ENCODE data around the gene TPSG1.

TPSG1 gene

DNA sequence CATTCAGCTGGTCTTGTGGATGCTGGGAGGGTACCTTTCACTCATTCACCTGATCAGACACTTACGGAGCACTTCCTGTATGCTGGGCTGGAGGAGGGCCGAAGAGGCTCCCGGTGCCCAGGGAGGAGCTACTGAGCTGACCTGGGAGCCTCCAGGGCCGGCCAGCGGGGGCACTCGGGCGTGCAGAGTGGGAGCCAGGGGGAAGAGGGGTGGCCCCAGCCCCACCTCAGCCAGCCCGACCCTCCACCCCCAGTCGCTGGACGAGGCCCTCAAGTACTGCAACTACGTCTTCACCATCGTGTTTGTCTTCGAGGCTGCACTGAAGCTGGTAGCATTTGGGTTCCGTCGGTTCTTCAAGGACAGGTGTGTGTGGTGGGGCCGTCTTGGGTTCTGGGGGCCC, 10.3 kb downstream of the TPSG1 start:
- Mint-ChIP-seq H3K4me1 (no peaks in the 10 kb centered on the region), H3K4me3 (no peak overlapping the region), H3K27ac (no peak overlapping the region), H3K9me3 (no peaks in the 10 kb centered on the region), H3K36me3 (no peaks in the 10 kb centered on the region), H3K27me3 (no peaks in the 10 kb centered on the region)

DNA sequence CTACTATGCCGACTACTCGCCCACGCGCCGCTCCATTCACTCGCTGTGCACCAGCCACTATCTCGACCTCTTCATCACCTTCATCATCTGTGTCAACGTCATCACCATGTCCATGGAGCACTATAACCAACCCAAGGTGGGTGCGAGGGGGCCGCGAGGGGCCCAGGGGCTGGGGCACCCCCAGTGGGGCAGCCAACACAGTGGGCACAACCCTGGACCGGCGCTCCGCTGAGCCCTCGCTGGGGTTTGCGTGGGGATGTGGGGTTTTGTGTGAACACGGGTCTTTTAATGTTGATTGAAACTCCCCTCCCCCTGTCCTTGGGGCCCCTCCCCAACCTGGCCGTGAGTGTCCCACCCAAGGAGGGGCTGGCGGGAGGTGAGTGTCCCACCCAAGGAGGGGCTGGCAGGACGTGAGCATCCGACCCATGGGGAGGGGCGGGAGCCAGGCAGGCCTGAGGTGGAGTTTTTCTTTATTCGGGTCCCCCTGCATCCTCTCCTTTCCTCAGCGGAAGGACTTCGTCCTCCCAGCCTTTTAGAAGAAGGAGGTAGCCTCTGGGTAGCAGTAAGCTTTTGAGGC, 11.2 kb downstream of the TPSG1 start:
- no peaks in the 10 kb centered on the region for H3K9me3 Mint-ChIP-seq
- no peaks in the 10 kb centered on the region for H3K36me3 Mint-ChIP-seq
- no peaks in the 10 kb centered on the region for H3K27me3 Mint-ChIP-seq
- no peak overlapping the region for H3K4me3 Mint-ChIP-seq
- no peaks in the 10 kb centered on the region for H3K4me1 Mint-ChIP-seq
- no peak overlapping the region for H3K27ac Mint-ChIP-seq

DNA sequence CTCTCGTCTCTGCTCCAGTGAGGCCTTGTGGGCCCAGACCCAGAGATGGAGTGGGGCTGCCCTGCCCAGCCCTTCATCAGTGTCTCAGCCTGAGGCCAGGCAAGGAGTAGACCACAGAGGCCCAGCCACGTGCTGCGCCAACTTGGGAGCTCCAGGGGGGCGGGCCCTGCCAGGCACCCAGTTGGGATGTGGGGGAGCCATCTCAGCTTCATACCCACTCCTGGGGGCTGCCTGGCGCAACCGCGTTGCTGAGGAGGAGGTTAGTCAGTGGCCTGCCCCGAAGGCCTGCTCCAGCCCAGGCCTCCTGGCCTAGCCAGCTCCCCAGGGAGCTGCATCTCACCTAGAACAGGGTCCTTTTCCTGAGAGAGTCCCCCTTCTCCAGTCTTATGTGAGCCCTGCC, 11.8 kb downstream of the TPSG1 start:
- H3K4me1 Mint-ChIP-seq = no peaks in the 10 kb centered on the region
- no peak overlapping the region for H3K27ac Mint-ChIP-seq
- no peaks in the 10 kb centered on the region for H3K36me3 Mint-ChIP-seq
- H3K27me3 Mint-ChIP-seq = no peaks in the 10 kb centered on the region
- H3K4me3 Mint-ChIP-seq = no peak overlapping the region
- H3K9me3 Mint-ChIP-seq = no peaks in the 10 kb centered on the region

DNA sequence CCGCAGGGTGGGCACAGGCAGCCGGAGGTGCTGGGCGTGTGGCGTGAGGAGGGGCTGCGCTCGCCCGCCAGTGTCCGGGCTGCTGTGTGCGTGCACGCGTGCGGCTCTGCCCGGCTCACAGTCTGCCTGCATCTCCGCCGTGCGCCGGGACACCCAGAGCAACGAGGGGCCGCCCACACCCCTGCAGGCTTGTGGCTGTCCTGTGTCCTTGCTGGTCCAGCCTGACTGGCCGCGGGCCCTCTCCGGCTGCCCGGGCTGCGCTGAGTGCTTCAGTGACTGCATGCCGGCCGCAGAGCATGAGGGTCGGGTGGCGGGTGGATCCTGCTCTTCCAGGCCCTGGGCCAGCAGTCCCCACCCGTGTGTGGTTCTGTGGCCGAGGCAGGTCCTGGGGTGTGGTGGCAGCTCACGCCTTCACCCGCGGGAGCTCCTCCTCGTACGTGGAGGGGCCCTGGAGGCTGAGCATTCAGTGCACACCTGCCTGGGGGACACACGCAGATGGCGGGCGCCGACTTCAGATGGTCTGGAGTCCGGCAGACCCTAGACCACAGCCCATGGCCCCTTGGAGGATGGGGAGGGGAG, 12.4 kb downstream of the TPSG1 start:
- Mint-ChIP-seq H3K27ac (no peak overlapping the region), H3K36me3 (no peaks in the 10 kb centered on the region), H3K9me3 (no peaks in the 10 kb centered on the region), H3K4me3 (no peak overlapping the region), H3K4me1 (no peaks in the 10 kb centered on the region), H3K27me3 (no peaks in the 10 kb centered on the region)

DNA sequence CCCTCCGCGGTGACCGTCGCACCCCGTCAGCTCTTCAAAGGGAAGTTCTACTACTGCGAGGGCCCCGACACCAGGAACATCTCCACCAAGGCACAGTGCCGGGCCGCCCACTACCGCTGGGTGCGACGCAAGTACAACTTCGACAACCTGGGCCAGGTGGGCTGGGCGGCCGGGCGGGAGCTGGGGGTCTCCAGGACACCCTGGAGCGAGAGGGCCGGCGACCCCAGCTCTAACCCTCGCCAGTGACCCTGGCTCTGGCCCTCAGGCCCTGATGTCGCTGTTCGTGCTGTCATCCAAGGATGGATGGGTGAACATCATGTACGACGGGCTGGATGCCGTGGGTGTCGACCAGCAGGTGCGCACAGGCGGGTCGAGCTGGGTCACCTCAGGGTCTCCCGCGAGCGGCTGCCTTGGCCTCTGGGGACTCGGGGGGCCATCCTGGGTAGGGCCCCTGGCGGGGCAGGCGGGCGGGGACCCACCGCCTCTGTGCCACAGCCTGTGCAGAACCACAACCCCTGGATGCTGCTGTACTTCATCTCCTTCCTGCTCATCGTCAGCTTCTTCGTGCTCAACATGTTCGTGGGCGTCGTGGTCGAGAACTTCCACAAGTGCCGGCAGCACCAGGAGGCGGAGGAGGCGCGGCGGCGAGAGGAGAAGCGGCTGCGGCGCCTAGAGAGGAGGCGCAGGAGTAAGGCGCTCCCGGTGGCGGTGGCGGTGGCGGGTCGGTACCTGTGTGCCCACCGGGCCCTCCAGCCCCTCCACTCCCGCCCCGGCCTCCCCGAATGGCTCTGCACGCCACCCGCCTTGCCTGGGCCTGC, 13.4 kb downstream of the TPSG1 start:
- no peak overlapping the region for H3K4me3 Mint-ChIP-seq
- no peaks in the 10 kb centered on the region for H3K27me3 Mint-ChIP-seq
- H3K9me3 Mint-ChIP-seq = no peaks in the 10 kb centered on the region
- no peaks in the 10 kb centered on the region for H3K4me1 Mint-ChIP-seq
- H3K27ac Mint-ChIP-seq = no peak overlapping the region
- no peaks in the 10 kb centered on the region for H3K36me3 Mint-ChIP-seq

DNA sequence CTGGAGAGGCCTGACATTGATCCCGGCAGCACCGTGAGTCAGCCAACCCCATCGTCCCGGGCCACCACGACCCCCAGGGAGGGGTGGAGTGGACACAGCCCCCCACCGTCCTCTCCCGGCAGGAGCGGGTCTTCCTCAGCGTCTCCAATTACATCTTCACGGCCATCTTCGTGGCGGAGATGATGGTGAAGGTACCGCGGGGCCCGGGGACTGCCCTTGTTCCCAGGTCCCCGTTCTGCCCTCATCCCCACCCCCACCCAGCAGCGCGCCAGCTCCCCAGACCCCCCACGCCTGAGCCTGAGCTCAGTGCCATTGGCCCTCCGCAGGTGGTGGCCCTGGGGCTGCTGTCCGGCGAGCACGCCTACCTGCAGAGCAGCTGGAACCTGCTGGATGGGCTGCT, 14.6 kb downstream of the TPSG1 start:
- Mint-ChIP-seq H3K4me3 (no peak overlapping the region), H3K4me1 (no peaks in the 10 kb centered on the region), H3K27me3 (no peaks in the 10 kb centered on the region), H3K9me3 (no peaks in the 10 kb centered on the region), H3K36me3 (no peaks in the 10 kb centered on the region), H3K27ac (no peak overlapping the region)

DNA sequence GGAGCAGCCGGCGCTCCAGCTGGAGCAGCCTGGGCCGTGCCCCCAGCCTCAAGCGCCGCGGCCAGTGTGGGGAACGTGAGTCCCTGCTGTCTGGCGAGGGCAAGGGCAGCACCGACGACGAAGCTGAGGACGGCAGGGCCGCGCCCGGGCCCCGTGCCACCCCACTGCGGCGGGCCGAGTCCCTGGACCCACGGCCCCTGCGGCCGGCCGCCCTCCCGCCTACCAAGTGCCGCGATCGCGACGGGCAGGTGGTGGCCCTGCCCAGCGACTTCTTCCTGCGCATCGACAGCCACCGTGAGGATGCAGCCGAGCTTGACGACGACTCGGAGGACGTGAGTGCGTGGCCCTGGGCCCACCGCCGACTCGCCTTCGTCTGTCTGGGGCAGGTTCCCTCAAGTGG, 16.0 kb downstream of the TPSG1 start:
- Mint-ChIP-seq H3K4me3 (no peak overlapping the region), H3K36me3 (no peaks in the 10 kb centered on the region), H3K4me1 (no peaks in the 10 kb centered on the region), H3K9me3 (no peaks in the 10 kb centered on the region), H3K27ac (no peak overlapping the region), H3K27me3 (no peaks in the 10 kb centered on the region)

DNA sequence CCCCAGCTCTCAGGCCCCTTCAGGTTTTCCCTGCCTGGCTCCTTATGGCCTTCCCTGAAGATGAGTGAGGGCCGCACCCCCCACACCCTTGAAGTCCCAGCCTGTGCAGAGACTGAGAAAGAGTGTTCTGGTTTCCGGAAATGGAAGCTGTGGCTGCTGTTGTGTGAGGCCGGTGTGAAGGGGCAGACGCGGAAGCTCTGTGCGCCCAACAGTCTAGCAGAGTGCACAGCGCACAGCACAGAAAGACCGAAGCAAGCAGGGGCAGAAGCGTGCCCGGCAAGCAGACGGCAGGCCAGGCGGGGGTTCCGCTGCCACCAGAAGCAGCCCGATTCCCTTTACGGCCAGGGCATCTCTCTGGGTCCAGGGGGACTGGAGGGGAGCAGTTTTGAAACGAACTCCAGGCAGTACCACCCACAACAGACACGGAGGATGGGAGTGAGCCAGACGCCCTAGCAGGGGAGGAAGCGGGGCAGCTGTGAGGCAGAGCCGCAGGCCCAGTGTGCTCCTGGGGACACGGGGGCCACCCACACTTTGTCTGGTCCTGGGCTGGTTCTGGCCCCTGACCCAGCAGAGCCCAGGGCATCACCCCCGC, 16.7 kb downstream of the TPSG1 start:
- no peaks in the 10 kb centered on the region for H3K4me1 Mint-ChIP-seq
- H3K27ac Mint-ChIP-seq = peak overlapping the region; percentile 65
- H3K4me3 Mint-ChIP-seq = peak overlapping the region; percentile 60
- H3K27me3 Mint-ChIP-seq = no peaks in the 10 kb centered on the region
- no peaks in the 10 kb centered on the region for H3K9me3 Mint-ChIP-seq
- H3K36me3 Mint-ChIP-seq = no peaks in the 10 kb centered on the region

DNA sequence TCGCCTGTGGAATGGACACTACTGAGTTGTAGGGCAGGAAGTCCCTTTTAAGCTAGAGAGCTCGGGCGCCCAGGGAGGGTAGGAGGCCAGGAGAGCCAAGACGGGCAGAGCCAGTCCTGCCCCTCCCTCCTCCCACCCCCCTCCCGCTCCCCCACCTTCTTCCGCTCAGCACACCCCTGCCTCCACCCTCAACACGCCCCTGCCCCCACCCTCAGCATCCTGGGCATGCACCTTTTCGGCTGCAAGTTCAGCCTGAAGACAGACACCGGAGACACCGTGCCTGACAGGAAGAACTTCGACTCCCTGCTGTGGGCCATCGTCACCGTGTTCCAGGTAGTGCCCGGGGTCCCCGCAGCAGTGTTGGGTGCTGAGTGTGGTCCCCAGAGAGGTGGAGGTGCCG, 18.3 kb downstream of the TPSG1 start:
- H3K4me3 Mint-ChIP-seq = no peak overlapping the region
- no peaks in the 10 kb centered on the region for H3K27me3 Mint-ChIP-seq

DNA sequence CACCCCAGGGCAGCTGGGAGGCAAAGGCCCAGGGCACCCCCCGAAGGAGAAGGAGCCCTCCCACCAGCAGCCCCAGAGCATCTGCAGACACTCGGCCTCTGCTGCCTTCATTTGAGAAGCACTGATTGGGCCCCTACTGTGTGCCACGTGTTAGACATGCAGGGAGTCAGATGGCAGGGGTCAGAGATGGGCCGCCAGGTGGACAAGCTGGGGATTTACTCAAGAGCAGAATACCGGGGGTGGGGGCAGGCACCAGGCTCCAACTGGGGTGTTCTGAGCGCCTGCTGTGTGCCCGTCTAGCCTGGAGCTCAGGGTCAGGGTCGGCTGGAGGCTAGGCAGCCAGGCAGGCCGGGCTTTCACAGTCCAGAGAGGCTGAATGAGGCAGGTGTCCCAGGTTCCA, 18.7 kb downstream of the TPSG1 start:
- H3K27me3 Mint-ChIP-seq = no peaks in the 10 kb centered on the region
- no peak overlapping the region for H3K4me3 Mint-ChIP-seq
- no peaks in the 10 kb centered on the region for H3K9me3 Mint-ChIP-seq
- no peaks in the 10 kb centered on the region for H3K4me1 Mint-ChIP-seq
- no peak overlapping the region for H3K27ac Mint-ChIP-seq
- no peaks in the 10 kb centered on the region for H3K36me3 Mint-ChIP-seq

More for the DNA sequence above, 18.3 kb downstream of the TPSG1 start:
- Mint-ChIP-seq H3K27ac (no peak overlapping the region), H3K4me1 (no peaks in the 10 kb centered on the region), H3K9me3 (no peaks in the 10 kb centered on the region), H3K36me3 (no peaks in the 10 kb centered on the region)

DNA sequence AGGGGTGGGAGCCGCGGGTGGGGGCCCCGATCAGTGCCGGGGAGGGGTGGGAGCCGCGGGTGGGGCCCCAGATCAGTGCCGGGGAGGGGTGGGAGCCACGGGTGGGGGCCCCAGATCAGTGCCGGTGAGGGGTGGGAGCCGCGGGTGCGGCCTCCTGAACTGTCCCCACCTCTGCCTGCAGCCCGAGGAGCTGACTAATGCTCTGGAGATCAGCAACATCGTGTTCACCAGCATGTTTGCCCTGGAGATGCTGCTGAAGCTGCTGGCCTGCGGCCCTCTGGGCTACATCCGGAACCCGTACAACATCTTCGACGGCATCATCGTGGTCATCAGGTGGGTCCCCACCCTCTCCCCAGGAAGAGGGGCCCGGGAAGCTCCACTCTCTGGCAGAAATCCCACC, 20.1 kb downstream of the TPSG1 start:
- H3K27ac Mint-ChIP-seq = no peak overlapping the region
- H3K4me3 Mint-ChIP-seq = no peak overlapping the region
- no peaks in the 10 kb centered on the region for H3K9me3 Mint-ChIP-seq
- no peaks in the 10 kb centered on the region for H3K27me3 Mint-ChIP-seq
- H3K4me1 Mint-ChIP-seq = no peaks in the 10 kb centered on the region
- H3K36me3 Mint-ChIP-seq = no peaks in the 10 kb centered on the region

DNA sequence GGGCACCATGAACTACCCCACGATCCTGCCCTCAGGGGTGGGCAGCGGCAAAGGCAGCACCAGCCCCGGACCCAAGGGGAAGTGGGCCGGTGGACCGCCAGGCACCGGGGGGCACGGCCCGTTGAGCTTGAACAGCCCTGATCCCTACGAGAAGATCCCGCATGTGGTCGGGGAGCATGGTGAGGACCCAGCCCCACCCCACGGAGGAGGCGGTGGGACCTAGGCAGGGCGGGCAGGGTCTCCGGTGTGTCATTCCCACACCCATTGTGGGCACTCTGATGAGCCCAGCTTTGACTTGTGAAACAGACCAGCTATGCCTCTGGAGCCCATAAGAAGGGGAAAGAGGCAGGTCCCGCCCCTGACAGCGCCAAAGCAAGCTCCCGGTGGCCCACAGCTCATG, 22.8 kb downstream of the TPSG1 start:
- no peak overlapping the region for H3K4me3 Mint-ChIP-seq

DNA sequence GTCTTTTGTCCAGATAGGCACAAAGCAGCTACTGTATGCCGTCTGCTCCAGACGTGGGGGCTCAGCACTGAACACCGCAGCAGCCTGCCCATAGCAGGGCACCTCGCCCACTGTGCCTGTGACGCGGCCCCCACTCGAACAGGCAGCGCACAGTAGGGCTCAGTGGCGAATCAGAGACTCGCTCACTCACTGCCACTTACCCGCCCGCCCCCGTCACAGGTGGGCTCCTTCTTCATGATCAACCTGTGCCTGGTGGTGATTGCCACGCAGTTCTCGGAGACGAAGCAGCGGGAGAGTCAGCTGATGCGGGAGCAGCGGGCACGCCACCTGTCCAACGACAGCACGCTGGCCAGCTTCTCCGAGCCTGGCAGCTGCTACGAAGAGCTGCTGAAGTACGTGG, 23.6 kb downstream of the TPSG1 start:
- no peaks in the 10 kb centered on the region for H3K36me3 Mint-ChIP-seq

More for the DNA sequence above, 22.8 kb downstream of the TPSG1 start:
- H3K27ac Mint-ChIP-seq = no peak overlapping the region
- H3K36me3 Mint-ChIP-seq = no peaks in the 10 kb centered on the region
- H3K9me3 Mint-ChIP-seq = no peaks in the 10 kb centered on the region
- no peaks in the 10 kb centered on the region for H3K4me1 Mint-ChIP-seq
- H3K27me3 Mint-ChIP-seq = no peaks in the 10 kb centered on the region

DNA sequence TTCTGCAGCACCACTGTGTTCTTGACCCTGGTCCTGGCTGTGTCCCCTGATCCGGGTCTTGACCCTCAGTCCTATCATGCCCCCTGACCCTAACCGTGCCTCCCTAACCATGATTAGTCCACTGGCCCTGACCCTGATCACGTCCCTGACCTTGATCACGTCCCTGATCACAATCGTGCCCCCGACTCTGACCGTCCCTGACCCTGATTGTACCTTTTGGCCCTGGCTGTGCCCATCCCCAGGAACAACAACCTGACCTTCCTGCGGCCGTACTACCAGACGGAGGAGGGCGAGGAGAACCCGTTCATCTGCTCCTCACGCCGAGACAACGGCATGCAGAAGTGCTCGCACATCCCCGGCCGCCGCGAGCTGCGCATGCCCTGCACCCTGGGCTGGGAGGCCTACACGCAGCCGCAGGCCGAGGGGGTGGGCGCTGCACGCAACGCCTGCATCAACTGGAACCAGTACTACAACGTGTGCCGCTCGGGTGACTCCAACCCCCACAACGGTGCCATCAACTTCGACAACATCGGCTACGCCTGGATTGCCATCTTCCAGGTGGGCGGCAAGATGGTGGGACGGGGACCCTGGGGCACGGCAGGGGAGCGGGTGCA, 24.9 kb downstream of the TPSG1 start:
- H3K27me3 Mint-ChIP-seq = no peaks in the 10 kb centered on the region
- H3K4me1 Mint-ChIP-seq = peaks cover 4% of the 10 kb centered on the region
- no peaks in the 10 kb centered on the region for H3K9me3 Mint-ChIP-seq
- no peak overlapping the region for H3K4me3 Mint-ChIP-seq
- H3K36me3 Mint-ChIP-seq = no peaks in the 10 kb centered on the region
- peak overlapping the region; percentile 43 for H3K27ac Mint-ChIP-seq

More for the DNA sequence above, 23.6 kb downstream of the TPSG1 start:
- peaks cover 2% of the 10 kb centered on the region for H3K4me1 Mint-ChIP-seq
- H3K27ac Mint-ChIP-seq = no peak overlapping the region
- no peaks in the 10 kb centered on the region for H3K9me3 Mint-ChIP-seq
- no peaks in the 10 kb centered on the region for H3K27me3 Mint-ChIP-seq
- no peak overlapping the region for H3K4me3 Mint-ChIP-seq

DNA sequence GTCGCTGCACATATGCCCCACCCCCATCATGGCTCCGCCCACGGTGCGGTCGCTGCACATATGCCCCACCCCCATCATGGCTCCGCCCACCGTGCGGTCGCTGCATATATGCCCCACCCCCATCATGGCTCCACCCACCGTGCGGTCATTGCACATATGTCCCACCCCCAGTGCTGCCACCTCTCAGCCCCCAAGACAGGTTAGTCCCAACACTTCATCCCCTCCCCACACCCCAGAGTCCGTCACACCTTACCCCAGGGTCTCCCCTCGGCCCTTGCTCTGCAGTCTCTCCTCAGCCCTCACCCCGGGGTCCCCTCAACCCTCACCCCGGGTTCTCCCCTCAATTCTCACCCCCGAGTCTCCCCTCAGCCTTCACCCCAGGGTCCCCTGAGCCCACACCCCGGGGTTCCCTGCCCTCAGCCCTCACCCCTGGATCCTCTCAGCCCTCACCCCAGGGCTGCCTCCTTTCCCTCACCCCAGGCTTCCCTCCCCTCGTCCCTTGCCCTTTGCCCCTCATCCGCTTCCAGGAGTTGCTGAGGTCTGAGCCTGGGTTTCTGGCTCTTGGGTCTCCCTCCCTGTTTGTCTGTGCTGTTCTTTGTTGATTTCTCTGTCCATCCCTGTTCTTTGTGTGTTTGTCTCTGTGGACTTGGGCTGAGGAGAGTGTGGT, 25.6 kb downstream of the TPSG1 start:
- Mint-ChIP-seq H3K27ac (peak overlapping the region; percentile 43), H3K4me1 (peaks cover 4% of the 10 kb centered on the region), H3K4me3 (no peak overlapping the region), H3K36me3 (no peaks in the 10 kb centered on the region), H3K9me3 (no peaks in the 10 kb centered on the region), H3K27me3 (no peaks in the 10 kb centered on the region)

Measured in activated naive CD4-positive, alpha-beta T cell treated with anti-CD3 and anti-CD28 coated beads, Interleukin-2, amount 50 U/mL, for 24 hours (primary cell).